Articular chondrocyte of knee joint (primary cell): ENCODE measurements around the gene NPIPB8. TPM values are rescaled to one million over a fixed set of nuclear protein-coding genes. Genes with fewer than 3 reads are reported as not detected.

Experiments
- total RNA-seq: library from RNA; depleted of rRNA; stranded (reverse); fragments of >200 nt; gene quantifications from 2 replicates; pipeline ENCODE4 v1.2.3, GENCODE V29; 2012

The NPIPB8 gene
- total RNA-seq: under 0.01 TPM in 1 of 2 replicates, not detected in the other

DNA sequence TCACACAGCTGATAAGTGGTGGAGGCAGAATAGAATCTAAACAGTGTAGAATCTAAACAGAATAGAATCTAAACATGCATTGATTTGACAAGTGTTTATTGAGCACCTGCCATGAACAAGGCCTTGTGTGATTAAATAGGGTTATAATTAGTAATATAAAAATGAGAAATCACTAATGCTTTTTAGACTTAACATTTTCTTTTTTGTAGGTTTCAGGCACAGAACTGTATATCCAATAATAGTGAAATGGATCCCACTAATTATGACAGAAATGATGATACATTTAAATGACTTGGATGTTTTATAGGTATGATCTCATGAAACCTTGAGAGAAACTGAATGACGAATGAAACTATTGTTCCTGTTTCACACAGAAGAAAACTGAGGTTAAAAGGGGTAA, at the start of gene NPIPB8:
Gene NPIPB8 (plus strand): TSS at position 301 of the 400 bp plus-strand sequence. CDS start 296 bp downstream, outside the sequence.

DNA sequence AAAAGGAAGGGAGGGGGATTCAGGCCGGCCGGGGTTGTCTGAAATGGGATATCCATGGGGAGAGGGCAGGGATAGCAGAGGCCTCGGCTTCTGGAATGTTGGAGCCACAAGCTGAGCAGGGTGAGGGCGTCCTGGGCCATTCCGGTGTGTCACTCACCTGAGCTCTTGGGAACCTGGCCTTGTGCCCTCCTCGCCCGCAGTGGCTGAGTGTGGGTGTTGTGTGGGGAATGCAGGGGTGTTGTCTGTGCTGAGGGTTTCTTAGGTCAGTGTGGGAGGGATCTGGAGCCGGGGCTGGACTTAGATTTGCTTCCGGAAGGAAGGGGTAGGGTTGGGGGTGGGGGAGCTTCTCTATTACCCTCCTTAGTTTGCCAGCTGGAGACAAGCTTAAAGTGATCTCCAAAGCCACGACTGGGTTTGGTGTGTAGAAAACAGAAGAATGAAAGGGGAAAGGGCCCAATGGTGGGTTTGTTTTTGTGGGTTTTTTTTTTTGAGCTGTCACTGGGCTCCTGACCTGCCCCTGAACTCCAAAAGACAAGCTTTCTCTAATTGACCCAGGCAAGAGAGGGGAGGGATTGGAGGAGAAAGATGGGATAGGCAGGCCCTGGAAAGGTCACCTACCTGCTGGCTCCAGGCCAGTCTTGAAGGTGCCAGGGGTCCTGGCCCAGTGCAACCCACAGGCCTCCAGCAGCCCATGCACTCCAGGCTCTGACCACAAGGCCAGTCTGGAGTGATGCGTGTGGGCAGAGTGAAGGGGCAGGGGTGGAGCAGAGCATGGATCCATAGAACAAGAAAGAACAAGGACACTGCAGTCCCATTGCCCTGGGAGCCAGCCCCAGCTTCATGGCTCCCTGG, 40.8 kb upstream of the NPIPB8 start, which contains the start of gene SULT1A2:
Gene SULT1A2 (minus strand): TSS at position 211 of the 852 bp plus-strand sequence. CDS start 1,120 bp downstream, outside the sequence.

DNA sequence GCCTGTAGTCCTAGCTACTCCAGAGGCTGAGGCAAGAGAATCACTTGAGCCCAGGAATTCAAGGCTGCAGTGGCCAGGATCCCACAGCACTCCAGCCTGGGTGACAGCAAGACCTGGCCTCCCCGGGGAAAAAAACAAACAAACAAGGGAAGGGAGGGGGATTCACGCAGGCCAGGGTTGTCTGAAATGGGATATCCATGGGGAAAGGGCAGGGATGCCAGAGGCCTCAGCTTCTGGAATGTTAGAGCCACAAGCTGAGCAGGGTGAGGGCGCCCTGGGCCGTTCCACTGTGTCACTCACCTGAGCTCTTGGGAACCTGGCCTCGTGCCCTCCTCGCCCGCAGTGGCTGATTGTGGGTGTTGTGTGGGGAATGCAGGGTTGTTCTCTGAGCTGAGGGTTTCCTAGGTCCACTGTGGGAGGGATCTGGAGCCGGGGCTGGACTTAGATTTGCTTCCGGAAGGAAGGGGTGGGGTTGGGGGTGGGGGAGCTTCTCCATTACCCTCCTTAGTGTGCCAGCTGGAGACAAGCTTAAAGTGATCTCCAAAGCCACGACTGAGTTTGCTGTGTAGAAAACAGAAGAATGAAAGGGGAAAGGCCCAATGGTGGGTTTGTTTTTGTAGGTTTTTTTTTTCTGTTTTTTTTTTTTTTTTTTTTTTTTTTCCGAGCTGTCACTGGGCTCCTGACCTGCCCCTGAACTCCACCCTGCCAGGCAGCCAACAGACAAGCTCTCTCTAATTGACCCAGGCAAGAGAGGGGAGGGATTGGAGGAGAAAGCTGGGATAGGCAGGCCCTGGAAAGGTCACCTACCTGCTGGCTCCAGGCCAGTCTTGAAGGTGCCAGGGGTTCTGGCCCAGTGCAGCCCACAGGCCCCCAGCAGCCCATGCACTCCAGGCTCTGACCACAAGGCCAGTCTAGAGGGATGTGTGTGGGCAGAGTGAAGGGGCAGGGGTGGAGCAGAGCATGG, 28.0 kb upstream of the NPIPB8 start, which contains the start of gene SULT1A1:
Gene SULT1A1 (minus strand): TSS at position 414 of the 964 bp plus-strand sequence. CDS start 1,189 bp downstream, outside the sequence.

Other genes starting within 250 kb of the NPIPB8 start
- gene EIF3CL, start 234.2 kb upstream of the NPIPB8 start, total RNA-seq: 66.5 and 74.1 TPM in 2 replicates
- gene NPIPB7, start 165.7 kb upstream of the NPIPB8 start, total RNA-seq: not detected in 2 replicates
- gene CLN3, start 146.0 kb upstream of the NPIPB8 start, total RNA-seq: 15.8 and 18.1 TPM in 2 replicates
- not detected in 2 replicates for gene APOBR, start 143.4 kb upstream of the NPIPB8 start, total RNA-seq
- gene IL27, start 131.2 kb upstream of the NPIPB8 start, total RNA-seq: not detected in 2 replicates
- 22.7 and 32.4 TPM in 2 replicates for gene NUPR1, start 99.1 kb upstream of the NPIPB8 start, total RNA-seq
- 7.8 and 10.8 TPM in 2 replicates for gene SGF29, start 84.1 kb upstream of the NPIPB8 start, total RNA-seq
- gene SULT1A2, start 41.0 kb upstream of the NPIPB8 start, total RNA-seq: 0.13 and 0.65 TPM in 2 replicates
- gene SULT1A1, start 28.0 kb upstream of the NPIPB8 start, total RNA-seq: 9.3 and 9.8 TPM in 2 replicates
- gene EIF3C, start 73.4 kb downstream of the NPIPB8 start, total RNA-seq: 99.7 and 138 TPM in 2 replicates
- gene NPIPB9, start 113.7 kb downstream of the NPIPB8 start, total RNA-seq: 6.1 and 6.7 TPM in 2 replicates
- gene ATXN2L, start 184.9 kb downstream of the NPIPB8 start, total RNA-seq: 40.0 and 47.6 TPM in 2 replicates
- gene TUFM, start 208.3 kb downstream of the NPIPB8 start, total RNA-seq: 62.0 and 81.5 TPM in 2 replicates
- 12.4 and 12.8 TPM in 2 replicates for gene SH2B1, start 225.8 kb downstream of the NPIPB8 start, total RNA-seq
- under 0.01 and 0.22 TPM in 2 replicates for gene ATP2A1, start 240.4 kb downstream of the NPIPB8 start, total RNA-seq